Adrenal gland (tissue), 5 donors: Measurements from ENCODE around the gene ERN1.

Experiments used
- CTCF ChIP-seq, 6 experiments: fragments of 450-650 bp in 4 of 6; fragments of 200-600 bp in 2 of 6; sonication (generic) in 1 of 6; IDR thresholded peaks; 1 replicate in 5 of 6; 2 replicates in 1 of 6; pipeline versions ENCODE4 v1.5.1 to v1.8.0; 2016 to 2021; ENCODE audit warnings: antibody characterized with exemption in 6 of 6, mild to moderate bottlenecking in 2 of 6, moderate library complexity in 1 of 6
- POLR2A ChIP-seq, 2 donors: fragments of 450-650 bp; IDR thresholded peaks; one replicate each; pipeline ENCODE4 v1.6.1; 2017; ENCODE audit warnings: antibody characterized with exemption in 2 of 2, mild to moderate bottlenecking in 2 of 2, moderate library complexity in 1 of 2
- donor health status: DM: no; HTN: no; CAD: no.

- no peak for TF ChIP-seq CTCF (IDR thresholded peaks at IDR 0.05)
- no peak for TF ChIP-seq POLR2A (IDR thresholded peaks at IDR 0.05)
Measured at GRCh38 chr17:64002658-64003525, 127.1 kb downstream of the ERN1 start.
